OCI-LY3 (cell line): ENCODE data around the gene COX6B1.
A peak's percentile ranks its signal among the peaks of the same experiment; 100 is the strongest.
"Not testable (repeated sequence)": the region's sequence is repeated elsewhere in the genome, so short reads cannot be mapped to it uniquely, and the experiment has no call there.

Experiments
- H2AFZ ChIP-seq: fragments of 200-600, 300-600 bp; shearing (Covaris generic); 2 replicates; pipeline ENCODE4 v1.6.0; 2014; ENCODE audit warnings: antibody characterized with exemption, low read depth, low read length
- H3K27ac ChIP-seq: fragments of 200-600, 300-600 bp; sonication (generic); 2 replicates; pipeline ENCODE4 v1.5.1; 2014; ENCODE audit warnings: mild to moderate bottlenecking, low read length, moderate library complexity, mixed read lengths
- H3K27me3 ChIP-seq: fragments of 200-600, 300-600 bp; sonication (generic); 2 replicates; pipeline ENCODE4 v1.6.1; 2014; ENCODE audit warnings: low read depth, low read length, mixed read lengths
- H3K36me3 ChIP-seq: fragments of 200-600, 300-600 bp; sonication (generic); replicated peaks from 2 replicates; pipeline ENCODE3; 2014; ENCODE audit warnings: low read depth, low read length, mixed read lengths
- H3K4me1 ChIP-seq: fragments of 300-600, 200-600 bp; sonication (generic); 2 replicates; pipeline ENCODE4 v1.6.1; 2014; ENCODE audit warnings: low read length, mixed read lengths
- H3K4me2 ChIP-seq: fragments of 200-600, 300-600 bp; sonication (generic); 2 replicates; pipeline ENCODE4 v1.6.1; 2014; ENCODE audit warnings: low read length, mixed read lengths
- H3K4me3 ChIP-seq: fragments of 300-600, 200-600 bp; sonication (generic); 2 replicates; pipeline ENCODE4 v1.5.1; 2014; ENCODE audit warnings: antibody characterized with exemption, mild to moderate bottlenecking, low read length, moderate library complexity
- H3K79me2 ChIP-seq: fragments of 300-600, 200-600 bp; shearing (Covaris generic); 2 replicates; pipeline ENCODE4 v1.6.1; 2014; ENCODE audit warnings: mild to moderate bottlenecking, low read length, mixed read lengths
- H3K9ac ChIP-seq: fragments of 300-600, 200-600 bp; shearing (Covaris generic); 2 replicates; pipeline ENCODE4 v1.6.0; 2014; ENCODE audit warnings: mild to moderate bottlenecking, low read length, moderate library complexity
- H3K9me3 ChIP-seq: fragments of 200-600, 300-600 bp; shearing (Covaris generic); 2 replicates; pipeline ENCODE4 v1.6.1; 2014; ENCODE audit warnings: low read length, mixed read lengths; ENCODE audit not compliant: insufficient read depth
- H4K20me1 ChIP-seq: fragments of 200-600, 300-600 bp; sonication (generic); 2 replicates; pipeline ENCODE4 v1.6.1; 2016; ENCODE audit warnings: low read length, mixed read lengths; ENCODE audit not compliant: insufficient read depth
- CTCF ChIP-seq: fragments of 200-600, 300-600 bp; sonication (generic); IDR thresholded peaks from 2 replicates; pipeline ENCODE4 v1.5.1; 2014; ENCODE audit warnings: antibody characterized with exemption, low read length, low read depth
- EZH2phosphoT487 ChIP-seq: fragments of 200-600 bp; shearing (Covaris generic); IDR thresholded peaks from 2 replicates; pipeline ENCODE4 v1.6.1; 2018; ENCODE audit warnings: antibody characterized with exemption, mixed run types, low read depth

COX6B1 gene

GRCh38 chr19:35673121-35673804 lies 25.1 kb downstream of the COX6B1 start:
- Histone ChIP-seq H3K36me3 (no peaks in the 10 kb centered on the region), H3K9ac (peak overlapping the region; percentile 55), H3K4me2 (peak overlapping the region; percentile 83), H3K4me3 (peak overlapping the region; percentile 83), H2AFZ (peak overlapping the region; percentile 95), H3K79me2 (no peaks in the 10 kb centered on the region), H4K20me1 (no peaks in the 10 kb centered on the region), H3K27me3 (peaks cover 18% of the 10 kb centered on the region), H3K9me3 (no peaks in the 10 kb centered on the region), H3K27ac (no peak overlapping the region), H3K4me1 (no peaks in the 10 kb centered on the region)
- TF ChIP-seq EZH2phosphoT487, result no peak
- TF ChIP-seq CTCF, result no peak

- Histone ChIP-seq H4K20me1 (no peaks in the 10 kb centered on the region), H3K4me2 (no peak overlapping the region), H3K9me3 (no peaks in the 10 kb centered on the region), H3K27ac (no peak overlapping the region), H2AFZ (no peak overlapping the region), H3K27me3 (peaks cover 6% of the 10 kb centered on the region; the same call in 1 of the 2 replicates), H3K4me1 (no peaks in the 10 kb centered on the region), H3K4me3 (no peak overlapping the region), H3K36me3 (no peaks in the 10 kb centered on the region), H3K9ac (no peak overlapping the region), H3K79me2 (no peaks in the 10 kb centered on the region)
- TF ChIP-seq EZH2phosphoT487 (no peak), CTCF (no peak)
These were observed 27.5 kb downstream of the COX6B1 start for GRCh38 chr19:35675589-35676140.

GRCh38 chr19:35689836-35690235 lies 41.7 kb downstream of the COX6B1 start:
- Histone ChIP-seq H3K79me2 (no peaks in the 10 kb centered on the region), H3K36me3 (no peaks in the 10 kb centered on the region), H3K27me3 (no peaks in the 10 kb centered on the region), H3K4me2 (no peak overlapping the region), H4K20me1 (no peaks in the 10 kb centered on the region), H3K9me3 (no peaks in the 10 kb centered on the region), H3K9ac (no peak overlapping the region), H3K27ac (no peak overlapping the region), H3K4me3 (no peak overlapping the region), H3K4me1 (peaks cover 10% of the 10 kb centered on the region), H2AFZ (no peak overlapping the region)
- TF ChIP-seq CTCF, result no peak
- no peak for TF ChIP-seq EZH2phosphoT487

GRCh38 chr19:35691106-35691505 lies 43.0 kb downstream of the COX6B1 start:
- H3K4me2 ChIP-seq, H3K27me3 ChIP-seq, H4K20me1 ChIP-seq, H3K36me3 ChIP-seq, H3K27ac ChIP-seq, H3K9ac ChIP-seq, H3K4me3 ChIP-seq, H3K9me3 ChIP-seq, H2AFZ ChIP-seq, H3K79me2 ChIP-seq: not testable (repeated sequence)
- peaks cover 10% of the 10 kb centered on the region for H3K4me1 ChIP-seq
